NCI-H2029 treated with DMSO at 0.1 percent for 48 hours (cell line): ENCODE results near the gene LAMA3.

Source experiments
- DNase-seq: peaks from one replicate; lab custom pipeline; 2025; lab: John Stamatoyannopoulos, UW

LAMA3 gene

GRCh38 chr18:23903971-23904370 is 214.7 kb downstream of the LAMA3 start:
- no peak for DNase-seq

DNA sequence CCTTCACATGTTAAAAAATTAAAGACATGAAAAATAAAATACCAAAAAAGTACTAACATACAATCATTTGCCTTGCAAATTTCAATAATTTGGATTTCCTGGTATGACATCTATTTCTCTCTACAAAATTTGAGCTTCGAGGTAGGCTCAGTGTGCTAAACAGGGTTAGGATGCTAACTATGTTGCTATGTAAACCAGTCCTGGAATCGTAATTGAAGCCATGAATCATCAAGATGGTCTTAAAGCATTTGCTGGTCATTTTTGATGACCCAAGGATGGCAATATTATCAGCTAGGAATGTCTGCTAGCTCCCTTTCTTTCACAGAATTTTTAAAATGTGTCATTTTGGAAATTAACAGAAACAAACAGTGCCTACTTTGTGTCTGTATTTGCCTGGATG is 217.4 kb downstream of the LAMA3 start:
- no peak for DNase-seq

DNA sequence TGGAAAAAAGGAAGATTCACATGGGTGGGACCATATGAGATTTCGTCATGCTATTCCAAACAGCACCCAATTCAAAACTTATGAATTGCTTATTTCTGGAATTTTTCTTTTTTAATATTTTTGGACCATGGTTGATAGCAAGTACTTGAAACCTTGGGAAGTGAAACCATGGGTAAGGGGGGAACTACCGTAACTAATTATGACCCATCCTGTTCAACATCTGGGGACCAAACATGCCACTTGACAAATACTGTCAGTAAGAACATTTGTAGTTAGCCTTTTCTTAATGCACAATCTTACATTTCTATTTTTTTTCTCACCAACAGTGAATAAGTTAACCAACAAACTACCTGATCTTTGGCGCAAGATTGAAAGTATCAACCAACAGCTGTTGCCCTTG is 219.6 kb downstream of the LAMA3 start:
- no peak for DNase-seq

- no peak for DNase-seq
These were observed 220.8 kb downstream of the LAMA3 start for GRCh38 chr18:23910032-23910431.

DNA sequence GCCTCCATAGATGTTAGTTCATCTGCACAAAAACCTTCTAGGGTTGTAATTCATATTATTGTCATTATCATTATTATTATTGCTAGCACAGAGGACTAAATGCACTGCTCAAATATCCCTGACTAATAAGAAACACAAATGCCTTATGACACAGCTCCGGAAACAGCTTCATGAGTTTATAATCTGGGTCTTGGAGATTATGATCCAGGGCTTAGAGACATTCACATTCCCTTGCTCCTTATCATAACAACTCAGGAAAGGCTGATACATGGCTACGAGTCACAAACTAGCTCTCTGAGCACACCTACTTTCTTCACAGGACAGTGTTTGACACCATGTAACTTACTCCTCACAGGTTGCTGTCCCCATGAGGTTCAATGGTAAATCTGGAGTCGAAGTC is 223.1 kb downstream of the LAMA3 start:
- no peak for DNase-seq

DNA sequence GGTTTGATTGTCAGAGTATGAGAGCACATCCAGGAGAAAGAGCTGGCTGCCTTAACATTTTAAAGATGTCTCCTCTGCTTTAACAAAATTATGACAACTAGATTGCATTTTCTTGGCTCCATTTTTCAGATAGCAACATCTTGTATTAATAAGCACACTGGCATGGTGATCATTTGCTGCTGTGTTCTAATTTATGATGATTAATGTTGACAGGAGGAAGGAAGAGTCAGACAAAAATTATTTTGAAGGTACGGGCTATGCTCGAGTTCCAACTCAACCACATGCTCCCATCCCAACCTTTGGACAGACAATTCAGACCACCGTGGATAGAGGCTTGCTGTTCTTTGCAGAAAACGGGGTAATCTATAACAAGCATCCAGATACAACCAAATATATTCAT is 227.1 kb downstream of the LAMA3 start:
- DNase-seq: no peak

- DNase-seq: peak; percentile 40
These were observed 229.3 kb downstream of the LAMA3 start for GRCh38 chr18:23918395-23919032.

- DNase-seq: no peak
These were observed 230.8 kb downstream of the LAMA3 start for GRCh38 chr18:23920054-23920453.

DNA sequence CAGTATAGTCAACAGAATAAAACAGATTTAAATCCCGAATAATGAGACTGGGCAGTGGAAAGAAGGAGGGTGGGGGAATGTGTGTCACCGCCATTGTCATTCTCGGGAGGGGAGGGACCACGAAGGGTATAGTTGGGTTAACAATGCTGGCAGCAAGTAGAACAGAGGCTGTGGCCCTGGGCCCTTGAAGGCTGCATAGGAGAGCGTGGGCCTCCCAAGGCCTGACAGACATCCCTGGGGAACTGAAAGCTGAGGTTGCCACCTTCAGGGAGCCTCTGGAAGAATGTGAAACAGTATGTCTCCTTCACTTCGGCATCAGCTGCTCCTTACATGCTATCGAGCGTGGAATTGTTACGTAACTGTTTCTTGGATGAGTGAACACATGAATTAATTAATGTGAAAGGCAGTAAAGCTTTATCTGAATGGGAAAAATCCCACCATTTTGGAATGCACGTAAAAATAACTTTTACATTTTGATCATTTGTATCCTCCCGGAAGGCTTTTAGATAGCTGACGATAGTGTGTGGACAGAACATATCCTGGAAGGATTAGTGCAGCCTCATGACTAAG is 232.5 kb downstream of the LAMA3 start:
- DNase-seq: no peak

DNA sequence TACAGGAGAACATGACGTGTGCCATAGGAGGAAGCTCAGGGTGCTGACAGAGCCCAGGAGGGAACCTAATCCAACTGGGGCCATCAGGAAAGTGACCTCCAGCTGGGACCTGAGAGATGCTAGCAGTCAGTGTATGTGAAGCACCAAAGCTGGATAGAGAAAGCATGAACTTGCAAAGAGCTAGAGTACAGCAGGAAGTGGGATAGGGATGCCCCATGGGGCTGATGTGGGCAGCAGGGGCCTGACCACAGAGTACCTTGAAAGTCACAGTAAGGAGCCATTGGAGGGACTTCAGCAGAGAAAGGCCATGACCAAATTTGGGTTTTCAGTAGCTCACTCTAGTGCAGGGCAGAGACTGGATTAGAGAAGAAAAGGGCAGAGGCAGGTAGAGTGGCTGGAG is 233.7 kb downstream of the LAMA3 start:
- no peak for DNase-seq

DNA sequence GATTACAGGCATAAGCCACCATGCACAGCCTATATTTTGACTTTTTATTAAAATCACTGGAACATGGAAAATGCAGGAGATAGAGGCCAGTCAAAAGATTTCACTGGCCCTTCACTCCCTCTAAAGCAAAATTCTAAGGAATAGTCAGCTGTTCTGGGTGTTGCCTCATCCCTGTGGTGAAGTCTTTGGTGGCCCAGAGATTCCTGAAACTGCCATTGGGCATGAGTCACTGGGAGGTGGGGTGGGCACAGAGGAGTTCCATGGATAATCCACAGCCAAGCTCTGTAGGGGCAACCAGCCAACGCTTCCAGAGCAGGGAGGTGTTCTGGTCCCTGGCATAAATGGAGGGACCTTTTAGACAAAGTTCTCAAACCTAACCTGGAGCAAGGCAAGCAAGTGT is 235.6 kb downstream of the LAMA3 start:
- no peak for DNase-seq

DNA sequence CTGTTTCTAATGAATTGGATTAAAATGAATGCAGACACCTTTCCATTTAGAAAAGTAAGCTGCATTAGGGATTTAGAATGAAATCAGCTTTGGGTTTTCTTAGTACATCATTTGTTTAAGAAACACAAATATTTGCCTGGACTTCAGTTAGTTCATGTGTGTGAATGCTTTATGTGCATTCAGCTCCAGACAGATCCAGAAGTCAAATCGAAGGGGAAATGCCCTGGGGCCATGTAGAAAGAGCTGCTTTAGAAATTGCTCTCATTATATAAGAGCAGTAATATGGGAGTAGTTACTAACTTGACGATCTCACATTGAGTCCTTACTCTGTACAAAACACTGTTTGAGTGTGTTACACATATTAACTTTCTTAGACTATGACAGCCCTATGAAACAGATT is 237.3 kb downstream of the LAMA3 start:
- DNase-seq: no peak

- no peak for DNase-seq
These were observed 238.8 kb downstream of the LAMA3 start for GRCh38 chr18:23927821-23928746.

- DNase-seq: no peak
These were observed 240.2 kb downstream of the LAMA3 start for GRCh38 chr18:23929362-23929930.

DNA sequence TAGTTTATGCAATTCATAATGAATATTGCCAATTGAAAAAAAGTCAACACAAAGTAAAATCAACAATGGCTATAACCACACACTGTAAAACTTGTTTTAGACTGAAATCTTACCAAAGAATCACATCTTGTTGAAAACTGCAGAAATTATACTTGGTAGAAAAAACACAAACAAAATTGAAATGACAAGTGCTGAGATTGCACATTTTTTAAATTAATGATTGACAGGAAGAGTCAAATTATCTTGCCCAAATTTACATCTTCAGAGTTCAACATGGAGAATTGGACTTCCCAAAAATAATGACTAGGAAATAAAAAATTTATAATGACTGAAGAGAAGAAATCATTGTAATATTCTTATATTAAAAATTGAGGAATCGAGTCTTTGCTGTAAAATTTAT is 240.7 kb downstream of the LAMA3 start:
- no peak for DNase-seq

DNA sequence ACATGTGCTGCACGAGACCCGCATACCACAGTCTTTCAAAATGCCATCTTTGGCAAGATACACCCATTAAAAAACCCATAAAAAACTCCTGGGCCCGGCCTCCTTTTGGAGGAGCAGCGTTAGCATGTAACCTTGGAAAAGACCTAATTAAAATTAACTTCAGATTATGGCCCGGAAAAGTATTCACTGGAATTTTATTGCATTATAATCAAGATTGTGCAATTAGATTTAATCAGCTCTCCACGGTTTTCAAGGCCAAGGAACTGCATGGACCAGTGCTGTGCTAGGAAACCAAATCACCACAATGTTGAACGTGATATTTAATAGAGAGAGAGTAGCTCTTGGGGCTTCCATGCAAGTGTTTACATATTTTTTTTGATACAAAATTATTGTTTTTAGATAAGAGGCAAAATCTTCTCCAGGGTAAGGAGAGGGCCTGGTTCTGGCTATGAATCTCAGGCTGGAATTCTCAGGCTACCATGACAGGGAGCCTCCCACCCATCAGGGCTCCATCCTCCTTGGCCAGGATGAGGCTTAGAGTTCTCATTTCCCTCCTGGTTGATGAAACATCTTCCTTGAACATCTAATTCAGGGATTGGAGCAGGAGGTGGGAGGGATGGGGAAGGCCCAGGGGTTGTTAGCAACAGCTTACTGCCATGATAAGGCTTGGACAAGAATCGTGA is 243.3 kb downstream of the LAMA3 start:
- DNase-seq: no peak

- DNase-seq: no peak
These were observed 244.2 kb downstream of the LAMA3 start for GRCh38 chr18:23933407-23933806.

- DNase-seq: no peak
These were observed 245.0 kb downstream of the LAMA3 start for GRCh38 chr18:23934252-23934651.

DNA sequence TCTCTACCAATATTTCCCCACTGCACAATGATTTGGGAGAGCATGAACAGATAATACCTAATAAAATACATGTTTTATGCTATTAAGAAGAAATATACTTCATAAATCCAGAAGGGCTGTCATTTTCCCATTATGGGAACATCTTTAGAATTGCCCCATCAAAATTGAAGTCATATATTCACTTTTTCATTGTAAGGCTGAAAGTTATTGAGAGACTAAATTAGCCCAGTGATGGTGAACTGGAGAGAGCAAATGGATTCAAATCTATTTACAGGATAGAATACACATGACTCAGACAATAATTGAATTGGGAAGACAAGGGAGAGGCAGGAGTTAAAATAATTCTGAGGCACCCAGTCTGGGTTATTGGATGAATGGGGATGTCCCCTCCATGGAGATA is 245.6 kb downstream of the LAMA3 start:
- no peak for DNase-seq

DNA sequence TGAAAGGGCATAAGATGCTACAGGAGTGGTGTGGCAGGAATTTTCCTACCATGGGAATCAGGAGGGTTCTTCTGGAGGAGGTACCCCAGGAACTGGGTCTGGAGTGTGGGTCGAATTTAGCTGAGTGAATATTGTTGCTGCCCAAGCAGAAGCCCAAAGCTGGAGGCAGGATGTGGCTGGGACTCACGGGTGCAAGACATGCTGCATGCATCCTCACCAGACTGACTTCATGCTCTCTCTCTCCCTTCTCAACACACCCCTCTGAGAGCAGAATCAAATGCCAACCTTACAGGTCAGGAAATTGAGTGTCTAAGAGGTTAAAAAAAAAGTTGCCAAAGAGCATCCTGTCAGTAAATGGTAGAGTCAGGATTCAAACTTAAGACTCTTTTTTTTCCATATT is 246.6 kb downstream of the LAMA3 start:
- DNase-seq: no peak

- DNase-seq: no peak
These were observed 247.2 kb downstream of the LAMA3 start for GRCh38 chr18:23936381-23936958.
